GM13976 (cell line): ENCODE data around the gene C12orf56.

Experiments used
- DNase-seq: peaks from one replicate; pipeline ENCODE4 v3.0.0; 2012; ENCODE audit warnings: low spot score
- CTCF ChIP-seq: IDR thresholded peaks from 2 replicates; pipeline ENCODE4 v1.5.1; 2012; ENCODE audit warnings: borderline replicate concordance, mild to moderate bottlenecking; ENCODE audit not compliant: insufficient read depth; ENCODE audit errors: extremely low read depth, missing control alignments, control extremely low read depth
- in situ Hi-C: fragments of 300-500 bp; cut with MboI; formaldehyde crosslinking; loops from one replicate; pipeline ENCODE4 v1.12.0; 2022; ENCODE audit warnings: low sequenced_read_pairs, mixed read lengths, inconsistent platforms; ENCODE audit not compliant: unreplicated experiment

C12orf56 gene

GRCh38 chr12:64261813-64262212 lies 128.7 kb downstream of the C12orf56 start:
- in situ Hi-C loops: no loop called here
- no peak for DNase-seq
- no peak for TF ChIP-seq CTCF

- TF ChIP-seq CTCF: no peak
- in situ Hi-C loops: loop anchor here (10.0 kb wide), 1 partner anchor 414 kb away; the partner anchor contains the start of gene SRGAP1
- no peak for DNase-seq
Measured at GRCh38 chr12:64258576-64258975, 132.0 kb downstream of the C12orf56 start.

- in situ Hi-C loops: loop anchor here (10.0 kb wide), 1 partner anchor 411 kb away; the partner anchor contains the start of gene SRGAP1
- peak; percentile 31 for TF ChIP-seq CTCF
- peak; percentile 48 for DNase-seq
Measured at GRCh38 chr12:64256166-64256800, 134.3 kb downstream of the C12orf56 start.

- no peak for DNase-seq
- in situ Hi-C loops: loop anchor here (10.0 kb wide), 1 partner anchor 410 kb away; the partner anchor contains the start of gene SRGAP1
- TF ChIP-seq CTCF: no peak
Measured at GRCh38 chr12:64255249-64255648, 135.3 kb downstream of the C12orf56 start.

GRCh38 chr12:64253356-64253755 lies 137.2 kb downstream of the C12orf56 start:
- DNase-seq: no peak
- in situ Hi-C loops: loop anchor here (10.0 kb wide), 1 partner anchor 409 kb away; the partner anchor contains the start of gene SRGAP1
- TF ChIP-seq CTCF: no peak

- in situ Hi-C loops: loop anchor here (10.0 kb wide), 1 partner anchor 408 kb away; the partner anchor contains the start of gene SRGAP1
- no peak for DNase-seq
- TF ChIP-seq CTCF: no peak
Measured at GRCh38 chr12:64252681-64253080, 137.9 kb downstream of the C12orf56 start.
